HAP-1 (cell line): ENCODE measurements around the gene FOXD1.

Experiments used
- DNase-seq, 2 experiments: peaks; one replicate each; pipeline ENCODE4 v3.0.0-alpha.2; 2016 to 2020; ENCODE audit warnings: low spot score in 2 of 2
- H3K27me3 ChIP-seq: fragments of 250-450 bp; sonication (Bioruptor Pico); 2 replicates; pipeline ENCODE4 v1.5.1; 2020; ENCODE audit warnings: low read depth, mild to moderate bottlenecking, moderate library complexity
- H3K36me3 ChIP-seq: fragments of 250-450 bp; sonication (Bioruptor Pico); replicated peaks from 2 replicates; pipeline ENCODE4 v1.5.1; 2020; ENCODE audit warnings: mild to moderate bottlenecking
- H3K4me1 ChIP-seq: fragments of 250-450 bp; sonication (Bioruptor Pico); 2 replicates; pipeline ENCODE4 v1.5.1; 2020; ENCODE audit warnings: mild to moderate bottlenecking
- H3K4me3 ChIP-seq: fragments of 250-450 bp; sonication (Bioruptor Pico); 2 replicates; pipeline ENCODE4 v1.5.1; 2020; ENCODE audit warnings: mild to moderate bottlenecking, moderate library complexity
- H3K9me3 ChIP-seq: fragments of 250-450 bp; sonication (Bioruptor Pico); 2 replicates; pipeline ENCODE4 v1.5.1; 2020; ENCODE audit warnings: mild to moderate bottlenecking, moderate library complexity
- in situ Hi-C: fragments of 300-500 bp; cut with MboI; formaldehyde crosslinking; loops from 3 replicates; pipeline ENCODE4 v1.14.3; 2020; ENCODE audit warnings: low sequenced_read_pairs, inconsistent platforms, mixed read lengths

The FOXD1 gene

DNA sequence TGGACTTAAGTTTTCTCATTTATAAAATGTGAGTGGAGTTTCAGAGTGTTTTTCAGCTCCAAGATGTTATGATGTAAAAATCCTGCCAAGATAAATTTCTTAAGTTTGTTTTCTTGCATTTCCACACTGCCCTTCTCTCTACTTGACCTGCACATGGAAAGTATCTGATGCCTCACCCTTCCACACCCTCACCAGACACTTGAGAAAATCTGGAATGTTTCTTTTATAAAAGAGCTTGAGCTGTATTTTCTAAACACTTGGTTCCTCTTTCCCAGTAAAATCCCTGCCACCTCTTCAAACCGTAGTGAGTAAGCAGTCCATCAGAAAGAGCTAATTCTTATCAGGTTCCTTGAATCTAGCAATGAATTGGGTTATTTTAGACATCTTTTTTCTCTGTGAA lies 42.9 kb downstream of the FOXD1 start:
- in situ Hi-C loops = no loop called here
- no peak overlapping the region for H3K4me3 ChIP-seq
- no peak for DNase-seq
- no peaks in the 10 kb centered on the region for H3K27me3 ChIP-seq
- no peaks in the 10 kb centered on the region for H3K36me3 ChIP-seq
- no peaks in the 10 kb centered on the region for H3K9me3 ChIP-seq
- peaks cover 29% of the 10 kb centered on the region for H3K4me1 ChIP-seq

DNA sequence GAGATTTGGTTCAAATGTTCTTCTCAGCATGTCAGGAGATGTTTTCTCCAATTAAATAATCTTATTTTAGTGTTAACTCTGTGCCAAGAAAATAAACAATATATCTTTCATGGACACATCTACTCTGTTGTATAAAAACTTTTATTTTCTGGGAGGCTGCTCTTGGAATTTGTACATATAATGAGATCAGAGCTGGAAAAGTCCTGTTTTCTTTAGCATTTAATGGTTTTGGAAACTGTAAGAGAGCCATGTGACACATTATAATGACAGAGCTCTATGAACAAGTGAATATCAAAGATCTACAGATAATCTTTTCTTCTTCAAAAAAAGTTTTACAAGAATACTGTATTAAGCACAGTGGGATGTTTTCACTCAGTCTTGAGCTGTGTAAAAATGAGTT lies 48.8 kb downstream of the FOXD1 start:
- Histone ChIP-seq H3K9me3 (no peaks in the 10 kb centered on the region), H3K27me3 (no peaks in the 10 kb centered on the region), H3K36me3 (no peaks in the 10 kb centered on the region), H3K4me3 (no peak overlapping the region), H3K4me1 (peaks cover 25% of the 10 kb centered on the region)
- peak in 1 of 2 experiments; percentile 35 for DNase-seq
- in situ Hi-C loops = no loop called here
